ENCODE results near the gene EFNB2. TPM values are rescaled to one million over a fixed set of nuclear protein-coding genes. Genes with fewer than 3 reads are reported as not detected.

EFNB2 gene
- total RNA-seq, 1 experiment from 2014 or later = 5.2 TPM

DNA sequence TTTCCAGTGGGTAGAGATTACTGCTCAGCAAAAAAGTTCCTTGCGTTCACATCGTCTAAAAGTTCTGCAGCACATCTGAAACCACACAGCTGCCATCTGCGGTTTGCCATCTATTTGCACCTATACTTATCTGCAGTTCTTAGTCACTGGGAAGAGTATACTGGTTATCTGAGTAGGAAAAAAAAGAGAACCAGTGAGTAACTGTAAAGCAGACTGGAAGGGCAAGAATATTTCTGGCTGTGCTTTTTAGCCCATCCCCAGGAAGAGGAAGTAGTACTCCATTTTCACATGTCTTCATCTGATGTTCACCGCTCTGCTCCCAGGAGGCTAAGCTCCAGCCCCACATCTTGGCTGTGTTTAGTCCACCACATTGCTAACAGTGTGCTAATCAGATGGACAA is 35.6 kb downstream of the EFNB2 start:
- H3K36me3 ChIP-seq (ENCODE audit: insufficient read depth, low read length, poor library complexity, severe bottlenecking) = no peaks in the 10 kb centered on the region
- no peak overlapping the region for H3K4me3 ChIP-seq (ENCODE audit: low read depth, low read length, poor library complexity, severe bottlenecking)
- intact Hi-C loops (cut with micrococcal nuclease; ENCODE audit: unreplicated experiment) = no loop called here
- H3K9me3 ChIP-seq (ENCODE audit: low read depth, low read length, poor library complexity, severe bottlenecking) = no peaks in the 10 kb centered on the region
- ChIA-PET CTCF (no interaction called here), POLR2A (ENCODE audit: low non-redundant PET) (no interaction called here)
- no peak overlapping the region for H3K27ac ChIP-seq (ENCODE audit: low read depth, low read length, poor library complexity, severe bottlenecking)
- H3K4me1 ChIP-seq (ENCODE audit: insufficient read depth, low read length, poor library complexity, severe bottlenecking) = no peaks in the 10 kb centered on the region
- BruUV-seq (replicated peaks) = no TSS peak
- no peaks in the 10 kb centered on the region for H3K27me3 ChIP-seq (replicated peaks; ENCODE audit: insufficient read depth, low read depth, low read length, poor library complexity)
- DNase-seq (ENCODE audit: low spot score) = no peak
- TF ChIP-seq EZH2 (IDR thresholded peaks at IDR 0.05; ENCODE audit: borderline replicate concordance, low read depth, low read length, poor library complexity, severe bottlenecking) = no peak
- TF ChIP-seq, protein P1, sequence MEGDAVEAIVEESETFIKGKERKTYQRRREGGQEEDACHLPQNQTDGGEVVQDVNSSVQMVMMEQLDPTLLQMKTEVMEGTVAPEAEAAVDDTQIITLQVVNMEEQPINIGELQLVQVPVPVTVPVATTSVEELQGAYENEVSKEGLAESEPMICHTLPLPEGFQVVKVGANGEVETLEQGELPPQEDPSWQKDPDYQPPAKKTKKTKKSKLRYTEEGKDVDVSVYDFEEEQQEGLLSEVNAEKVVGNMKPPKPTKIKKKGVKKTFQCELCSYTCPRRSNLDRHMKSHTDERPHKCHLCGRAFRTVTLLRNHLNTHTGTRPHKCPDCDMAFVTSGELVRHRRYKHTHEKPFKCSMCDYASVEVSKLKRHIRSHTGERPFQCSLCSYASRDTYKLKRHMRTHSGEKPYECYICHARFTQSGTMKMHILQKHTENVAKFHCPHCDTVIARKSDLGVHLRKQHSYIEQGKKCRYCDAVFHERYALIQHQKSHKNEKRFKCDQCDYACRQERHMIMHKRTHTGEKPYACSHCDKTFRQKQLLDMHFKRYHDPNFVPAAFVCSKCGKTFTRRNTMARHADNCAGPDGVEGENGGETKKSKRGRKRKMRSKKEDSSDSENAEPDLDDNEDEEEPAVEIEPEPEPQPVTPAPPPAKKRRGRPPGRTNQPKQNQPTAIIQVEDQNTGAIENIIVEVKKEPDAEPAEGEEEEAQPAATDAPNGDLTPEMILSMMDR (conservative IDR thresholded peaks at IDR 0.05; ENCODE audit: low read depth, low read length) = no peak

DNA sequence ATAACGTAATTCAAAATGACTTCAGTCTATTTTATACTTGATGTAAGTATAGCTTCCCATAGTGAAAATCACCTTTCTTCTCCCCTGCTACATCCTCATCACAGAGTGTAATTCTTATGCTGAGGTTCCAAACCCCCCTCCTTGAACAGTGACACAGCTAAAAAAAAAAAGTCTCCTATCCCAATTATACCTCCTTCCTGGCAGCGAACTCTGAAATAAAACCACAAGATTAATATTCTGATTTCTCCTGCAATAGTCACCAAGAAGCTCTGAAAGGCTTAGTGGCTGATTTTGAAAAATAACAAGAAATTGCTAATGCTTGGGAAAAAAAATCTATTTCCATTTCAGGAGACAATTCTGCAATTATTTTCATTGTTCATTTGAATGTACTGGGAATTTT is 36.3 kb downstream of the EFNB2 start:
- Histone ChIP-seq H3K36me3 (ENCODE audit: insufficient read depth, low read length, poor library complexity, severe bottlenecking) (no peaks in the 10 kb centered on the region), H3K4me1 (ENCODE audit: insufficient read depth, low read length, poor library complexity, severe bottlenecking) (no peaks in the 10 kb centered on the region), H3K27me3 (replicated peaks; ENCODE audit: insufficient read depth, low read depth, low read length, poor library complexity) (no peaks in the 10 kb centered on the region), H3K27ac (ENCODE audit: low read depth, low read length, poor library complexity, severe bottlenecking) (no peak overlapping the region), H3K9me3 (ENCODE audit: low read depth, low read length, poor library complexity, severe bottlenecking) (no peaks in the 10 kb centered on the region), H3K4me3 (ENCODE audit: low read depth, low read length, poor library complexity, severe bottlenecking) (no peak overlapping the region)
- no peak for DNase-seq (ENCODE audit: low spot score)
- BruUV-seq (replicated peaks) = no TSS peak
- POLR2A ChIA-PET (ENCODE audit: low non-redundant PET) = no interaction called here
- TF ChIP-seq, protein P1 (conservative IDR thresholded peaks at IDR 0.05; ENCODE audit: low read depth, low read length) = no peak
- TF ChIP-seq EZH2 (IDR thresholded peaks at IDR 0.05; ENCODE audit: borderline replicate concordance, low read depth, low read length, poor library complexity, severe bottlenecking) = no peak
- intact Hi-C loops (cut with micrococcal nuclease; ENCODE audit: unreplicated experiment) = no loop called here
- CTCF ChIA-PET = no interaction called here

DNA sequence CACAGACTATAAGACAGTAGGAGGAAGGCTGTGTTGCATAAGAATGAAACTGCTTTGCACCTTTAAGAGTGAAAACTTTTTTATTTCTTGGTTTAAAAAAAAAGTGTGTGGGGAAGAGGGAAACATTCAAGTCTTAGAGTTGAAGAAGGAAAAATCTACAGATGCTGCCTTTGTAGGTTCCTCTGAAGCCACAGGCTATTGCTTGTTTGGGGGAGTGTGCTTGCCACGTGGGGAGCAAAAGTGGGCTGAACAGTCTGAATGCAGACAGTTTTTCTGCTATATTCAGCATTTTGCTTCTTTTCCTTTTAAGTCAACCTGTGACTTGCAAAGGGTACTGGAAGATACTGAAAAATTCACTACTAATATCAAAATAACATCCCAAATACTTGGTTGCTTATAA is 36.9 kb downstream of the EFNB2 start:
- no peaks in the 10 kb centered on the region for H3K36me3 ChIP-seq (ENCODE audit: insufficient read depth, low read length, poor library complexity, severe bottlenecking)
- DNase-seq (ENCODE audit: low spot score) = no peak
- ChIA-PET POLR2A (ENCODE audit: low non-redundant PET) (no interaction called here), CTCF (no interaction called here)
- H3K9me3 ChIP-seq (ENCODE audit: low read depth, low read length, poor library complexity, severe bottlenecking) = no peaks in the 10 kb centered on the region
- BruUV-seq (replicated peaks) = no TSS peak
- no peak overlapping the region for H3K27ac ChIP-seq (ENCODE audit: low read depth, low read length, poor library complexity, severe bottlenecking)
- intact Hi-C loops (cut with micrococcal nuclease; ENCODE audit: unreplicated experiment) = no loop called here
- H3K4me3 ChIP-seq (ENCODE audit: low read depth, low read length, poor library complexity, severe bottlenecking) = no peak overlapping the region
- no peaks in the 10 kb centered on the region for H3K4me1 ChIP-seq (ENCODE audit: insufficient read depth, low read length, poor library complexity, severe bottlenecking)
- no peaks in the 10 kb centered on the region for H3K27me3 ChIP-seq (replicated peaks; ENCODE audit: insufficient read depth, low read depth, low read length, poor library complexity)
- no peak for TF ChIP-seq EZH2 (IDR thresholded peaks at IDR 0.05; ENCODE audit: borderline replicate concordance, low read depth, low read length, poor library complexity, severe bottlenecking)
- TF ChIP-seq, protein P1 (conservative IDR thresholded peaks at IDR 0.05; ENCODE audit: low read depth, low read length) = no peak
